Measurements from ENCODE around the gene EBLN2. TPM values are rescaled to one million over a fixed set of nuclear protein-coding genes. Genes with fewer than 3 reads are reported as not detected.

The EBLN2 gene
- total RNA-seq, 4 donors from 2014 or later, result 4.7 to 20.5 (median 11.3) TPM

DNA sequence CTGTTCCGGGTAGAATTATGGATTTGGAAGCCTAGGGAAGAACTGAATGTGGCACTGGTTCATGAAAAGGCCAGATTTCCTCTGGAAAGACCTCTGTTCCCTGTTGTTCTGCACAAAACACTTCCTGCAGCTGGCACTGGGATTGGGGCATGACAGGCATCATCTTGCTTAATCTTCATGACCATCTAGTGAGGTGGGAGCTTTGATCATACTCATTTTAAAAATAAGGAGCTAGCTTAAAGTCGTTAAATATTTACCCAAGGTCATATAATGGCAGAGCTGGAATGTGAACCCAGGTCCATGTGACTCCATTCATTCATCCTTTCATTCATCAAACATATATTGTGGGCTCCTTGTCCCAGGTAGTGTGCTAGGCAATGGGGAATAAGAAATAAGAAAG, 40.4 kb downstream of the EBLN2 start:
- no peak for TF ChIP-seq POLR2A (IDR thresholded peaks at IDR 0.05)
- TF ChIP-seq, protein P1, sequence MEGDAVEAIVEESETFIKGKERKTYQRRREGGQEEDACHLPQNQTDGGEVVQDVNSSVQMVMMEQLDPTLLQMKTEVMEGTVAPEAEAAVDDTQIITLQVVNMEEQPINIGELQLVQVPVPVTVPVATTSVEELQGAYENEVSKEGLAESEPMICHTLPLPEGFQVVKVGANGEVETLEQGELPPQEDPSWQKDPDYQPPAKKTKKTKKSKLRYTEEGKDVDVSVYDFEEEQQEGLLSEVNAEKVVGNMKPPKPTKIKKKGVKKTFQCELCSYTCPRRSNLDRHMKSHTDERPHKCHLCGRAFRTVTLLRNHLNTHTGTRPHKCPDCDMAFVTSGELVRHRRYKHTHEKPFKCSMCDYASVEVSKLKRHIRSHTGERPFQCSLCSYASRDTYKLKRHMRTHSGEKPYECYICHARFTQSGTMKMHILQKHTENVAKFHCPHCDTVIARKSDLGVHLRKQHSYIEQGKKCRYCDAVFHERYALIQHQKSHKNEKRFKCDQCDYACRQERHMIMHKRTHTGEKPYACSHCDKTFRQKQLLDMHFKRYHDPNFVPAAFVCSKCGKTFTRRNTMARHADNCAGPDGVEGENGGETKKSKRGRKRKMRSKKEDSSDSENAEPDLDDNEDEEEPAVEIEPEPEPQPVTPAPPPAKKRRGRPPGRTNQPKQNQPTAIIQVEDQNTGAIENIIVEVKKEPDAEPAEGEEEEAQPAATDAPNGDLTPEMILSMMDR (IDR thresholded peaks at IDR 0.05), result no peak
- intact Hi-C loops (cut with DNase I; ENCODE audit: low total_unique reads), result loop anchor here (5.0 kb wide), 1 partner anchor 325 kb away; no protein-coding TSS in a partner anchor
- H3K4me3 ChIP-seq, result no peak overlapping the region
- H3K4me1 ChIP-seq, result no peaks in the 10 kb centered on the region
- no peaks in the 10 kb centered on the region for H3K27me3 ChIP-seq
- no peaks in the 10 kb centered on the region for H3K9me3 ChIP-seq
- H3K27ac ChIP-seq, result no peak overlapping the region
- no peak for DNase-seq
- H3K36me3 ChIP-seq, result no peaks in the 10 kb centered on the region

DNA sequence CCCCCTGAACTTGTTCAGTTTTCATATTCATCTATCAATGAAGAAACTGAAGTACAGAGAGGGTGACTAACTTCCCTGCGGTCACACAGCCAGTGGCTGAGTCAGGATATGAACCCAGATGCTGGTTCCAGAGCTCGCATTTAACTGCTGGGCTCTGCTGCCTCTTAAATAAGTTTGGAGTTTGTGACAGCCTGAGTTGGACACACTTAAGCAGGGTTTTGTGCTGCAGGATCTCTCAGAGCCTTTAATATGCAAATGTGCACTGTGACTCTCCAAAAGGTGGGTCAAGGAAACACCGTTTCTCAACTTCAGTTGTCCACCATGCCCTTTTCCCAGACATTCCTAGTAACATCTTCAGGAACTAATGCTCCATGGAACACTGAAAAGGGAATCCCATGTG, 45.8 kb downstream of the EBLN2 start:
- no peak overlapping the region for H3K4me3 ChIP-seq
- intact Hi-C loops (cut with DNase I; ENCODE audit: low total_unique reads), result no loop called here
- no peaks in the 10 kb centered on the region for H3K9me3 ChIP-seq
- H3K36me3 ChIP-seq, result no peaks in the 10 kb centered on the region
- TF ChIP-seq, protein P1 (IDR thresholded peaks at IDR 0.05), result no peak
- TF ChIP-seq POLR2A (IDR thresholded peaks at IDR 0.05), result no peak
- no peaks in the 10 kb centered on the region for H3K27me3 ChIP-seq
- H3K27ac ChIP-seq, result no peak overlapping the region
- no peaks in the 10 kb centered on the region for H3K4me1 ChIP-seq
- DNase-seq, result no peak

DNA sequence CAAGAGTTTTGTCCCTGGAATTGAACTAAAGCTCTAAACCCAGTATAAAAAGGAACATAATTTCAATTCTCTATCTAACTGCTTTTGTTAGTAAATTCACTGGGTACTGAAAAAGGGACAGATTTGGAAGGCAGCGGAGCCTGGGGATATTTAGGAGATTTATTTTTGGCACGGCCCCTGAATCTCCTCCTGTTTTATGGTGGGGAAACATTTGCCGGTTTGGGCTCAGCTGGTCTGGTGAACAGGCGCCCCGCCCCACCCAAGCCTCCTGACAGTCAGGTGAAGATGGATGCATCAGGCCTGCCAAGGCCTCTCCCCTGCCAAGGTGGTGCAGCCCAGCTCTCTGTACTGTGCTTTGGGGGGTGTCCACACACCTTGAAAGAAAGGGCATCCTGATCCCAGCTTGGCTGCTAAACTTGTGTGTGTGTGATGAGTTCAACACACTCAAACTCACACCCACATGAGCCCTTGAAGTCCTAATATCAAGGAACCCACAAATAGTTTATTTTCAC, 46.3 kb downstream of the EBLN2 start:
- DNase-seq, result no peak
- H3K27me3 ChIP-seq, result no peaks in the 10 kb centered on the region
- no peak overlapping the region for H3K4me3 ChIP-seq
- no peak overlapping the region for H3K27ac ChIP-seq
- H3K9me3 ChIP-seq, result no peaks in the 10 kb centered on the region
- no peaks in the 10 kb centered on the region for H3K36me3 ChIP-seq
- H3K4me1 ChIP-seq, result no peaks in the 10 kb centered on the region
- intact Hi-C loops (cut with DNase I; ENCODE audit: low total_unique reads), result no loop called here
- TF ChIP-seq POLR2A (IDR thresholded peaks at IDR 0.05), result no peak
- TF ChIP-seq, protein P1 (IDR thresholded peaks at IDR 0.05), result no peak

DNA sequence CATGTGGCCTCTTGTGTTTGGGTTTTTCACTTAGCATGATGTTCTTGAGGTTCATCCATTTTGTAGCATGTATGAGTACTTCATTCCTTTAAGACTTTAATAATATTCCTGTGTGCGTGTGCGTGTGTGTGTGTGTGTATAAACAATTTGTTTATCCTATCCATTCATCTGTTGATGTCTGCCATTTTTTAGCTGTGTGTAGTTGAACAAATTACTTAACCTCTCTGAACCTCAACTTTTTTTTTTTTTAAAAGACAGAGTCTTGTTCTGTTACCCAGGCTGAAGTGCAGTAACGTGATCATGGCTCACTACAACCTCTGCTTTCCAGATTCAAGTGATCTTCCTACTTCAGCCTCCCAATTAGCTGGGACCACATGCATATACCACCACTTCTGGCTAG, 47.3 kb downstream of the EBLN2 start:
- H3K36me3 ChIP-seq, result no peaks in the 10 kb centered on the region
- intact Hi-C loops (cut with DNase I; ENCODE audit: low total_unique reads), result no loop called here
- DNase-seq, result no peak
- no peak overlapping the region for H3K27ac ChIP-seq
- TF ChIP-seq POLR2A (IDR thresholded peaks at IDR 0.05), result no peak
- TF ChIP-seq, protein P1 (IDR thresholded peaks at IDR 0.05), result no peak
- H3K27me3 ChIP-seq, result no peaks in the 10 kb centered on the region
- H3K4me3 ChIP-seq, result no peak overlapping the region
- H3K9me3 ChIP-seq, result no peaks in the 10 kb centered on the region
- no peaks in the 10 kb centered on the region for H3K4me1 ChIP-seq

DNA sequence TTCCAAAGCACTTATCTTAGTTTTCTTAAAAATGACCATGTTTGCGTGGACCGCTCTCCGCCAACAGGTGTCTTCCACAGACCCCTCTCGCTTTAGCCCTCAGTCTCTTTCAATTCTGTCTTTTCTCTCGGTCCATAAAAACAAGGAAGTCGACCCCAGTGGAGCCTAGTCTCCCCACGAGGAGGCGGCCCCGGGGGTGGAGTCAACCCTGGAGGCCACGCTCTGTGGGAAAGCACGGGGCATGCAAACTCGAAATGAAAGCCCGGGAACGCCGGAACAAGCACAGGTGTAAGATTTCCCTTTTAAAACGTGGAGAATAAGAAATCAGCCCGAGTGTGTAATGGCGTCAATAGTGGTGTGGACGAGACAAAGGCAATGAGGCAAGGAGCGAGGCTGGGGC, 49.1 kb downstream of the EBLN2 start:
- no peak overlapping the region for H3K4me3 ChIP-seq
- no peaks in the 10 kb centered on the region for H3K36me3 ChIP-seq
- H3K9me3 ChIP-seq, result no peaks in the 10 kb centered on the region
- no peaks in the 10 kb centered on the region for H3K4me1 ChIP-seq
- intact Hi-C loops (cut with DNase I; ENCODE audit: low total_unique reads), result no loop called here
- DNase-seq, result no peak
- no peak overlapping the region for H3K27ac ChIP-seq
- H3K27me3 ChIP-seq, result no peaks in the 10 kb centered on the region
- TF ChIP-seq, protein P1 (IDR thresholded peaks at IDR 0.05), result no peak
- no peak for TF ChIP-seq POLR2A (IDR thresholded peaks at IDR 0.05)

Small RNAs within 50 kb of the gene (small RNA-seq; reads per million reads assigned to genes)
- not detected for gene RNU2-64P
- gene RNU6-557P, result not detected
- gene RNU7-19P, result not detected

Other genes starting within 250 kb of the EBLN2 start
- 10 to 100 TPM in 2 of 4 donors, 1 to 10 TPM in 2; 8.2 to 30.9 (median 19.2) TPM for gene SHQ1, start 213.2 kb upstream of the EBLN2 start, total RNA-seq
- 10 to 100 TPM in 3 of 4 donors, 1 to 10 TPM in 1; 1.3 to 74.1 (median 18.5) TPM for gene GXYLT2, start 173.6 kb upstream of the EBLN2 start, total RNA-seq
- gene PPP4R2, start 64.8 kb upstream of the EBLN2 start, total RNA-seq, result 100 to 1,000 TPM in 1 of 4 donors, 10 to 100 TPM in 3; 21.3 to 136 (median 62.3) TPM